Measurements from ENCODE around the gene MSMO1. TPM values are rescaled to one million over a fixed set of nuclear protein-coding genes. Genes with fewer than 3 reads are reported as not detected.

MSMO1 gene
- total and polyA plus RNA-seq, 2 donors = 19.2 to 26.8 TPM

DNA sequence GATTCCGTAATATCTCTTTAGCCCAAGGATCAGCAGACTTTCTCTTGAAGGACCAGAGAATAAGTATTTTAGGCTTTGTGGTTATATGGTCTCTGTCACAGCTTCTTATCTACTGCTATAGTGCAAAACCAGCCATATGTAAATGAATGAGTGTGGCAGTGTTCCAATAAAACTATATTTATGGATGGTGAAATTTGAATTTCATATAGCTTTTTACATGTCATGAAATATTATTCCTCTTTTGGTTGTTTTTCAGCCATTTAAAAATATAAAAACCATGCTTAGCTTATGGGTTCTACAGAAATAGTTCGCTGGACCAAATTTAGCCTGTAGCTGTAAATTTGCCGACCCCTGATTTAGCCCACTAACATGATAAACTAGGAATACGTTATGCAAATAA lies 18.0 kb upstream of the MSMO1 start:
- WGBS = 98% methylated on average over 4 of the region's 4 CpGs
- H3K27me3 ChIP-seq (ENCODE audit: control insufficient read depth in 2 of 2, insufficient read depth in 1 of 2, low read length in 1 of 2) = no peaks in the 10 kb centered on the region
- H3K27ac ChIP-seq (ENCODE audit: low read depth in 1 of 2, low read length in 1 of 2) = no peak overlapping the region
- no peaks in the 10 kb centered on the region for H3K9me3 ChIP-seq (ENCODE audit: control insufficient read depth in 2 of 2, insufficient read depth in 1 of 2, low read length in 1 of 2)
- H3K4me3 ChIP-seq (ENCODE audit: low read length in 2 of 2) = no peak overlapping the region
- H3K4me1 ChIP-seq (ENCODE audit: control insufficient read depth in 2 of 2, insufficient read depth in 2 of 2, low read length in 2 of 2) = no peaks in the 10 kb centered on the region
- no peak for DNase-seq (ENCODE audit: low read depth in 6 of 9, low spot score in 9 of 9)
- H3K36me3 ChIP-seq (ENCODE audit: control insufficient read depth in 2 of 2, insufficient read depth in 2 of 2, low read length in 1 of 2) = peaks cover 0 to 4% of the 10 kb centered on the region in 2 donors

DNA sequence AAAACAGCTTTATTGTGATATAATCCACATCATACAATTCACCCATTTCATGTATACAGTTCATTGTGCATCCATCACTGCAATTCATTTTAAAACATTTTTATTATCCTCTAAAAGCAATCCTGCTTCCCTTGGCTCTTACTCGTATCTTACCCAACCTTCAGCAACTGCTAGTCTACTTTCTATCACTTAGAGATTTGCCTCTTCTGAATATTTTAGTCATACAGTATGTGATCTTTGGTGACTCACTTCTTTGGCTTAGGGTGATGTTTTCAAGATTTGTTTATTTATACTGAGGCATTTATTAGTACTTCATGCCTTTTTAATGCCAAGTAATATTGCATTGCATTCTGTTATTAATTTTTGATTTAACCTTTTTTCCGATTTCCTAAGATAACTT lies 15.0 kb upstream of the MSMO1 start:
- no peaks in the 10 kb centered on the region for H3K27me3 ChIP-seq (ENCODE audit: control insufficient read depth in 2 of 2, insufficient read depth in 1 of 2, low read length in 1 of 2)
- peaks cover 0 to 4% of the 10 kb centered on the region in 2 donors for H3K36me3 ChIP-seq (ENCODE audit: control insufficient read depth in 2 of 2, insufficient read depth in 2 of 2, low read length in 1 of 2)
- H3K9me3 ChIP-seq (ENCODE audit: control insufficient read depth in 2 of 2, insufficient read depth in 1 of 2, low read length in 1 of 2) = no peaks in the 10 kb centered on the region
- H3K27ac ChIP-seq (ENCODE audit: low read depth in 1 of 2, low read length in 1 of 2) = no peak overlapping the region
- no peak overlapping the region for H3K4me3 ChIP-seq (ENCODE audit: low read length in 2 of 2)
- 97% methylated on average over 2 of the region's 2 CpGs for WGBS
- no peak for DNase-seq (ENCODE audit: low read depth in 6 of 9, low spot score in 9 of 9)
- H3K4me1 ChIP-seq (ENCODE audit: control insufficient read depth in 2 of 2, insufficient read depth in 2 of 2, low read length in 2 of 2) = no peaks in the 10 kb centered on the region

DNA sequence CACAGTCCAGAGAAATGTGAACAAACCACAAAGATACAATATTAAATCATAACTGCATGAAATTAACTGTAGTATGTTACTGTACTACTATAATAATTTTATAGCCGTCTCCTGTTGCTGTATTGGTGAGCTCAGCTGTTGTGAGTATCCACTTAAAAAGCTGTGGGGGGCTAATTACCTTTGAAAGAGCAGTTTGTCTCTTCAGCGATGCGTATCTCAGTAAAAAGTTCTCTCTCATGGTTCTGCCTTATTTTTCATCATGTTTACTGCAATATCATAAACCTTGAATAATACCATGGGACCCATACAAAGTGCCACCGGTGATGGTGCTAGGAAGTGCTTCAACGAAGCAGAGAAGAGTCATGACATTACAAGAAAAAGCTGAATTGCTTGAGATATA lies 8.4 kb upstream of the MSMO1 start:
- Histone ChIP-seq H3K27ac (ENCODE audit: low read depth in 1 of 2, low read length in 1 of 2) (no peak overlapping the region), H3K9me3 (ENCODE audit: control insufficient read depth in 2 of 2, insufficient read depth in 1 of 2, low read length in 1 of 2) (no peaks in the 10 kb centered on the region), H3K4me3 (ENCODE audit: low read length in 2 of 2) (no peak overlapping the region), H3K4me1 (ENCODE audit: control insufficient read depth in 2 of 2, insufficient read depth in 2 of 2, low read length in 2 of 2) (no peaks in the 10 kb centered on the region), H3K27me3 (ENCODE audit: control insufficient read depth in 2 of 2, insufficient read depth in 1 of 2, low read length in 1 of 2) (no peaks in the 10 kb centered on the region), H3K36me3 (ENCODE audit: control insufficient read depth in 2 of 2, insufficient read depth in 2 of 2, low read length in 1 of 2) (no peaks in the 10 kb centered on the region)
- WGBS = 97% methylated on average over 5 of the region's 5 CpGs
- no peak for DNase-seq (ENCODE audit: low read depth in 6 of 9, low spot score in 9 of 9)

DNA sequence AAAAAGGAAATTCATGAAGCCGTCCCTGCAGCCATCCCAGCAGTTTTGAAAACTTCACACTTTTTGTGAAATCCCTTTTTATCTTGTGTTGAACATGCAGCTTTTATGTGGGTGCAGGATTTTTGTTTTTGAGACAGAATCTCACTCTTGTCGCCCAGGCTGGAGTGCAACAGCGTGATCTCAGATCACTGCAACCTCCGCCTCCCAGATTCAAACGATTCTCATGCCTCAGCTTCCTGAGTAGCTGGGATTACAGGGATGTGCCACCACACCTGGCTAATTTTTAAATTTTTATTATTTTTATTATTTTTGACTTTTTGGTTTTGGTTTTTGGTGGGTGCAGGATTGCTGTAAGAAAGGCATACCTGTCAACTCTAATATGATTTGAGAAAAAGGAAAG lies 8.0 kb upstream of the MSMO1 start:
- Histone ChIP-seq H3K4me1 (ENCODE audit: control insufficient read depth in 2 of 2, insufficient read depth in 2 of 2, low read length in 2 of 2) (no peaks in the 10 kb centered on the region), H3K36me3 (ENCODE audit: control insufficient read depth in 2 of 2, insufficient read depth in 2 of 2, low read length in 1 of 2) (no peaks in the 10 kb centered on the region), H3K27me3 (ENCODE audit: control insufficient read depth in 2 of 2, insufficient read depth in 1 of 2, low read length in 1 of 2) (no peaks in the 10 kb centered on the region), H3K9me3 (ENCODE audit: control insufficient read depth in 2 of 2, insufficient read depth in 1 of 2, low read length in 1 of 2) (no peaks in the 10 kb centered on the region), H3K27ac (ENCODE audit: low read depth in 1 of 2, low read length in 1 of 2) (no peak overlapping the region), H3K4me3 (ENCODE audit: low read length in 2 of 2) (no peak overlapping the region)
- no peak for DNase-seq (ENCODE audit: low read depth in 6 of 9, low spot score in 9 of 9)
- 96% methylated on average over 5 of the region's 5 CpGs for WGBS

DNA sequence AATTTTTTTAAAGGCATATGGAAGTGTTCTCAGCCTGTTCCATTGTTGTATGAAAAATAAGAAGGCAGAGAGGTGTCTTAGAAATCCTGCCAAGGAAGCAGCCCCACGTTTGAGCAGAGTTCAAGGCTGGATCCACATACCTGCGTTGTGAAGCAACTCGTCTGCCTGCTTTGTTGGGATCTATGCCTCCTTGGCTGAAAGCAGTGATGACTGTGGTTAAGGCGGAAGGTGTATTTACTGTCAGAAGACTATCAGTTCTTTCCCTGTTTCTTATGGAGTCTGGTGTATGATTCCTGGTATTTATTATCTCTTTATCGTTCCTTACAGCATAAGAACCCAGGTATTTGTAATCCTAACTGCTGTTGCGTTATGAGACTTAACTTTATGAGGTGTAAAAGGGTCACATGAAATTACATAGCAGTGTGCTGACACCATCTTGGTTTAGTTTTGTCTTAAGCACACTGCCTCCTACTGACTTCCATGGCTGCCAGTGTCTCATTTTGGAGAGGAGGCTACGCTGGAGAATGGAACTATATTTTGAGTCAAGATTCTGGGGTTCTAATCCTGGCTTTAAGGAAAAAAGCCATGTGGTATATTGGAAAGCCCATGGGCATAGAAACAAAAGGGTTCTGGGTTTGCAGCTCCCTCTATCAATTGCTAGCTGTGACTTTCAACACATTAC lies 3.1 kb upstream of the MSMO1 start:
- Histone ChIP-seq H3K4me1 (ENCODE audit: control insufficient read depth in 2 of 2, insufficient read depth in 2 of 2, low read length in 2 of 2) (peaks cover 0 to 18% of the 10 kb centered on the region in 2 donors), H3K27ac (ENCODE audit: low read depth in 1 of 2, low read length in 1 of 2) (no peak overlapping the region), H3K4me3 (ENCODE audit: low read length in 2 of 2) (no peak overlapping the region), H3K27me3 (ENCODE audit: control insufficient read depth in 2 of 2, insufficient read depth in 1 of 2, low read length in 1 of 2) (no peaks in the 10 kb centered on the region), H3K36me3 (ENCODE audit: control insufficient read depth in 2 of 2, insufficient read depth in 2 of 2, low read length in 1 of 2) (no peaks in the 10 kb centered on the region), H3K9me3 (ENCODE audit: control insufficient read depth in 2 of 2, insufficient read depth in 1 of 2, low read length in 1 of 2) (no peaks in the 10 kb centered on the region)
- WGBS = 95% methylated on average over 7 of the region's 7 CpGs
- no peak for DNase-seq (ENCODE audit: low read depth in 6 of 9, low spot score in 9 of 9)

DNA sequence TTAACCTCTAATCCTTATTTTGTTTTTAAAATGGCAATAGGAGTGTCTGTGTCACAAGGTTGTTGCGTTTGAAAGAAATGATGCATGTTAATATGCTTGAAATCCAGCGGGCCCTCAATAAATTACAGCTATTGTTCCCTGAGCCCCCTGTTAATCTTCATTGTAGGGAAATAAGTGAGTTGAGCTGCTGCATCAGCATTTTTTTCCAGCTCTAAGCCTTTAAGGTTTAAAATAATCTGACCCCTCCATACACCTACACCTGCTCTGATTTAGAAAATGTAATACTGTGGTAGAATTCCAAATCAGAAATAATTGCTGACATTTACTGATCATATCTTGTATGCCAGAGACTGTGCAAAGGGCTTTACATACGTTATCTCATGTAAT lies 2.6 kb upstream of the MSMO1 start:
- H3K4me1 ChIP-seq (ENCODE audit: control insufficient read depth in 2 of 2, insufficient read depth in 2 of 2, low read length in 2 of 2) = peaks cover 0 to 18% of the 10 kb centered on the region in 2 donors
- DNase-seq (ENCODE audit: low read depth in 6 of 9, low spot score in 9 of 9) = no peak
- no peaks in the 10 kb centered on the region for H3K9me3 ChIP-seq (ENCODE audit: control insufficient read depth in 2 of 2, insufficient read depth in 1 of 2, low read length in 1 of 2)
- no peaks in the 10 kb centered on the region for H3K36me3 ChIP-seq (ENCODE audit: control insufficient read depth in 2 of 2, insufficient read depth in 2 of 2, low read length in 1 of 2)
- no peaks in the 10 kb centered on the region for H3K27me3 ChIP-seq (ENCODE audit: control insufficient read depth in 2 of 2, insufficient read depth in 1 of 2, low read length in 1 of 2)
- H3K4me3 ChIP-seq (ENCODE audit: low read length in 2 of 2) = no peak overlapping the region
- no peak overlapping the region for H3K27ac ChIP-seq (ENCODE audit: low read depth in 1 of 2, low read length in 1 of 2)
- 99% methylated on average over 3 of the region's 3 CpGs for WGBS

DNA sequence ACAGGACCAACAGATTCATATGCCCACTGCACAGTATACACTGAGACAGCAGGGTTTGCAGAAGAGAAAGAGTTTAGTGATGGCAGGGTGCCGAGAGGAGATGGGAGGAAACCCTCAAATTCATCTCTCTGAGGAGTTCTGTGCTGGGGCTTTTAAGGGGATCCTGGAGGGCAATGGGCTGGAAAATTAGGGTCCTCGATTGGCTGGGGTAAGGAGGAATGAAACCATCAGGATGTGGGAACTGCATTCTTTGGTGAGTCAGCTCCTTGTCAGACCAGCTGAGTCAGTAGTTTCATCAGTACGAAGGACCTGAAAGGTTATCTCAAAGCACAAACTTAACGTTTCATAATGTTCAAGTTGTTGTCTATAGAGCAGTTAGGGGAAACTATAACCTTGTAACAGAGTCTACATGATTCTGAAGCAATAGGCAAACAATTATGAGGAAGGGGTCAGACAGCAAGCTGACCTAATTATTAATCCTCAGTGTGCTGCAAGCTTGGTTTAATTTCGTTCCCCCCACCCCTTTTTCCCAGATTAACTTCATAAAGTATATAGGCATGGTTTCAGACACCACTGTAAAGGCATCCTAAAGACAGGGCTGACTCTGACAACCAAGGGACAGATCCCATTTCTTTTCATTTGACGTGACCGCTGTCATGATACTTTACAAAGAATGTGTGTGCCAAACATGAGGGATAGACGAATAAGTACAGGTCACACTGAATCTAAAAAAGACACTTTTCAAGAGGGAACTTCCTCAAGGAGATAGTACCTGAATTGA lies 1.5 kb upstream of the MSMO1 start:
- WGBS = 74% methylated on average over 8 of the region's 8 CpGs
- no peak overlapping the region for H3K27ac ChIP-seq (ENCODE audit: low read depth in 1 of 2, low read length in 1 of 2)
- H3K4me1 ChIP-seq (ENCODE audit: control insufficient read depth in 2 of 2, insufficient read depth in 2 of 2, low read length in 2 of 2) = peaks cover 0 to 18% of the 10 kb centered on the region in 2 donors
- H3K36me3 ChIP-seq (ENCODE audit: control insufficient read depth in 2 of 2, insufficient read depth in 2 of 2, low read length in 1 of 2) = peaks cover 3% of the 10 kb centered on the region in 2 donors
- no peak overlapping the region for H3K4me3 ChIP-seq (ENCODE audit: low read length in 2 of 2)
- no peak for DNase-seq (ENCODE audit: low read depth in 6 of 9, low spot score in 9 of 9)
- H3K9me3 ChIP-seq (ENCODE audit: control insufficient read depth in 2 of 2, insufficient read depth in 1 of 2, low read length in 1 of 2) = no peaks in the 10 kb centered on the region
- no peaks in the 10 kb centered on the region for H3K27me3 ChIP-seq (ENCODE audit: control insufficient read depth in 2 of 2, insufficient read depth in 1 of 2, low read length in 1 of 2)

DNA sequence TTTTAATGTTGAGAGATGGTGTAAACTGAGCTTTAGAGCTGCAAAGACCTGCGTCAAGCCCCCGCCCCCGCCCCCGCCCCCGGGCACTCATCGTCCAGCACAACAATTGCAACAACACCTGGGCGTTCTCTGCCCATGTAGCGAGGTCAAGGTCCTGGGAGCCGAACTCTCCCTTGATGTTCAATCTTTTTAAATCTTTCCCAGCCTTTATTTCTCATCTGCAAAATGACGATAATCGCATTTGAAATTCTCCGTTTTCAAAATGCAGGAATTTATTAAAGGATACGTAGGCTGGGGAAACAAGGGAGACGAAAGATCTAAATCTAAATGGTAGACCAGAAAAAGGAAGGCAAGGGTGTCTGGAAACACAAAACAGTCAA lies 648 bp upstream of the MSMO1 start:
- Histone ChIP-seq H3K9me3 (ENCODE audit: control insufficient read depth in 2 of 2, insufficient read depth in 1 of 2, low read length in 1 of 2) (no peaks in the 10 kb centered on the region), H3K4me1 (ENCODE audit: control insufficient read depth in 2 of 2, insufficient read depth in 2 of 2, low read length in 2 of 2) (peaks cover 0 to 18% of the 10 kb centered on the region in 2 donors), H3K27me3 (ENCODE audit: control insufficient read depth in 2 of 2, insufficient read depth in 1 of 2, low read length in 1 of 2) (no peaks in the 10 kb centered on the region), H3K27ac (ENCODE audit: low read depth in 1 of 2, low read length in 1 of 2) (peak overlapping the region; percentile 72 to 74), H3K4me3 (ENCODE audit: low read length in 2 of 2) (peak overlapping the region; percentile 68 to 71), H3K36me3 (ENCODE audit: control insufficient read depth in 2 of 2, insufficient read depth in 2 of 2, low read length in 1 of 2) (peaks cover 3 to 4% of the 10 kb centered on the region in 2 donors)
- DNase-seq (ENCODE audit: low read depth in 6 of 9, low spot score in 9 of 9) = peak in 2 of 9 donors; percentile 10 to 26
- WGBS = under 1% methylated on average over 14 of the region's 14 CpGs

DNA sequence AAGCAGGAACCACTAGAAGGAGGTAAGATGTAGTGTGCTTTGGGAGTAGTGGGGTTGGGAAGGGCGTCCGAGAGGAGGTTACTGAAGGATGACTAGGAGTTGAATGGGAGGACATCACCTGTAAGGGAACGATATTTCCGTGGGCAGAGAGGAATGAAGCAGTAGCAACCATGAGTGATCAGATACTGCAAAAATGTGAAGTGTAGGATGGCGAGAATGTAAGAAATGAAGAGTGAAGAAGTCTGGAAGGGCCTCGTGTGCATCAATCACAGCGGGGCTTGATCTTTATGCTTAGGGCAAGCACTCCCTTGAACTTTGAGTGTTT lies 594 bp downstream of the MSMO1 start:
- DNase-seq (ENCODE audit: low read depth in 6 of 9, low spot score in 9 of 9) = peak in 2 of 9 donors; percentile 4 to 8
- Histone ChIP-seq H3K9me3 (ENCODE audit: control insufficient read depth in 2 of 2, insufficient read depth in 1 of 2, low read length in 1 of 2) (no peaks in the 10 kb centered on the region), H3K4me1 (ENCODE audit: control insufficient read depth in 2 of 2, insufficient read depth in 2 of 2, low read length in 2 of 2) (peaks cover 0 to 18% of the 10 kb centered on the region in 2 donors), H3K27ac (ENCODE audit: low read depth in 1 of 2, low read length in 1 of 2) (peak overlapping the region in 1 of 2 donors; percentile 84), H3K27me3 (ENCODE audit: control insufficient read depth in 2 of 2, insufficient read depth in 1 of 2, low read length in 1 of 2) (no peaks in the 10 kb centered on the region), H3K36me3 (ENCODE audit: control insufficient read depth in 2 of 2, insufficient read depth in 2 of 2, low read length in 1 of 2) (peaks cover 3 to 4% of the 10 kb centered on the region in 2 donors), H3K4me3 (ENCODE audit: low read length in 2 of 2) (peak overlapping the region; percentile 71 to 82)
- 2% methylated on average over 7 of the region's 7 CpGs for WGBS

All from thymus (tissue), 11 donors.